Measurements from ENCODE around the gene CDO1.

DNA sequence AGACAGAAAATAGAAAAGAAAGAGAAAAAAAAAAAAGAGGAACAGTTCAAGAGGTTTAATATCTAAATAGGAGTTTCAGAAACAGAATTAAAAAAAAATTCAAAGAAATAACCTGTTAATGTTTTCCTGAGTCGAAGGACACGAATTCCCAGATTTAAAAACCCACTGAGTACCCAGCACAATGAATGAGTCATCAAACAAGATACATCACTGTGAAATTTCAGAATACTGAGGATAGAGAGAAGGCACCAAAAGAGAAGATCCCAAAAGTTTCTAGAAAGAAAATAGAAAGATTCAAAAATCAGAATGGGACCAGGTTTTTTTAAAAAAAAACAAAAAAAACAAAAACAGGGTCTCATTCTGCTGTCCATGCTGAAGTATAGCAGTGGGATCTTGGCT, 8.8 kb downstream of the CDO1 start:
- no peak for TF ChIP-seq CTCF (IDR thresholded peaks at IDR 0.05 in 2 of 3, conservative IDR thresholded peaks at IDR 0.05 in 1 of 3; ENCODE audit: borderline replicate concordance in 1 of 3, insufficient read depth in 1 of 3, low read depth in 2 of 3, low read length in 2 of 3)
- no peak for TF ChIP-seq EZH2 (IDR thresholded peaks at IDR 0.05)
- TF ChIP-seq JUND (IDR thresholded peaks at IDR 0.05) = no peak
- no peak for TF ChIP-seq RAD21 (IDR thresholded peaks at IDR 0.05; ENCODE audit: low read depth)
- TF ChIP-seq SIN3A (IDR thresholded peaks at IDR 0.05; ENCODE audit: low read depth) = no peak
- no peak for TF ChIP-seq ZBTB33 (IDR thresholded peaks at IDR 0.05; ENCODE audit: extremely low read depth, insufficient replicate concordance, low read length)
- TF ChIP-seq EZH2phosphoT487 (IDR thresholded peaks at IDR 0.05; ENCODE audit: borderline replicate concordance) = no peak
